ENCODE data around the gene CASR. TPM values are rescaled to one million over a fixed set of nuclear protein-coding genes. Genes with fewer than 3 reads are reported as not detected.

The CASR gene
- total and polyA plus RNA-seq, 11 donors = 0.02 TPM; not detected in 10

GRCh38 chr3:122299215-122299614, 115.7 kb downstream of the CASR start:
- Histone ChIP-seq H3K4me1 (peaks cover 0 to 18% (median 0%) of the 10 kb centered on the region in 12 donors), H3K36me3 (no peaks in the 10 kb centered on the region), H3K9me3 (peaks cover 0 to 15% (median 0%) of the 10 kb centered on the region in 12 donors), H3K4me3 (no peak overlapping the region), H3K27ac (no peak overlapping the region), H3K27me3 (no peaks in the 10 kb centered on the region)
- no peak for DNase-seq
- no peak for ATAC-seq
- intact Hi-C loops (cut with DNase I) = no loop called here
- no peak for TF ChIP-seq POLR2A (IDR thresholded peaks at IDR 0.05)
- TF ChIP-seq, protein P1, sequence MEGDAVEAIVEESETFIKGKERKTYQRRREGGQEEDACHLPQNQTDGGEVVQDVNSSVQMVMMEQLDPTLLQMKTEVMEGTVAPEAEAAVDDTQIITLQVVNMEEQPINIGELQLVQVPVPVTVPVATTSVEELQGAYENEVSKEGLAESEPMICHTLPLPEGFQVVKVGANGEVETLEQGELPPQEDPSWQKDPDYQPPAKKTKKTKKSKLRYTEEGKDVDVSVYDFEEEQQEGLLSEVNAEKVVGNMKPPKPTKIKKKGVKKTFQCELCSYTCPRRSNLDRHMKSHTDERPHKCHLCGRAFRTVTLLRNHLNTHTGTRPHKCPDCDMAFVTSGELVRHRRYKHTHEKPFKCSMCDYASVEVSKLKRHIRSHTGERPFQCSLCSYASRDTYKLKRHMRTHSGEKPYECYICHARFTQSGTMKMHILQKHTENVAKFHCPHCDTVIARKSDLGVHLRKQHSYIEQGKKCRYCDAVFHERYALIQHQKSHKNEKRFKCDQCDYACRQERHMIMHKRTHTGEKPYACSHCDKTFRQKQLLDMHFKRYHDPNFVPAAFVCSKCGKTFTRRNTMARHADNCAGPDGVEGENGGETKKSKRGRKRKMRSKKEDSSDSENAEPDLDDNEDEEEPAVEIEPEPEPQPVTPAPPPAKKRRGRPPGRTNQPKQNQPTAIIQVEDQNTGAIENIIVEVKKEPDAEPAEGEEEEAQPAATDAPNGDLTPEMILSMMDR (IDR thresholded peaks at IDR 0.05) = no peak

GRCh38 chr3:122299872-122300460, 116.5 kb downstream of the CASR start:
- Histone ChIP-seq H3K4me1 (peaks cover 0 to 11% (median 0%) of the 10 kb centered on the region in 12 donors), H3K27me3 (peaks cover 0 to 4% (median 0%) of the 10 kb centered on the region in 9 donors), H3K27ac (no peak overlapping the region), H3K9me3 (peaks cover 0 to 15% (median 0%) of the 10 kb centered on the region in 12 donors), H3K4me3 (no peak overlapping the region), H3K36me3 (no peaks in the 10 kb centered on the region)
- no peak for ATAC-seq
- no peak for DNase-seq
- WGBS, 4 donors = 77 to 82% (median 78%) methylated on average over 12 of the region's 12 CpGs
- TF ChIP-seq, protein P1 (IDR thresholded peaks at IDR 0.05) = peak in 9 of 12 donors; percentile 9 to 49 (median 29)
- no peak for TF ChIP-seq POLR2A (IDR thresholded peaks at IDR 0.05)
- intact Hi-C loops (cut with DNase I) = no loop called here

DNA sequence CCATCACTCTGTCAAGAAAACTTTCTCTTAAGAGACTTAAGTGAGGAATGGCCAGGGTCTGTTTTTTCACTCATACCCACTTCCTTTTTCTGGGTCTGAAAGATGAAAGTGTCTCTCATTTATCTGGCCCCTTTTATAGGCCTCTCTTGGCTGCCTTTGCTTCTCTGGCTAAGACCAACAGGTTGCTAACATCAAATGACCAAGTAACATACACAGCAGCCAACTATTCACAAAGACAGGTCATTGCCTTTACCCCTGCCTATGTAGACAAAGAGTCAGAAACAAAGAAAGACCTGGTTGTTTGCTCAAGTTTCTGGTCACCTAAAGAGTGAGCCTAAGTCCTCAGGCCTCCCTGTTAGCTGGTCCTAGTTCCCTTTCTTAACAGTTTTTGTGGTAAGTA, 117.6 kb downstream of the CASR start:
- H3K36me3 ChIP-seq = no peaks in the 10 kb centered on the region
- H3K27ac ChIP-seq = no peak overlapping the region
- H3K4me3 ChIP-seq = no peak overlapping the region
- DNase-seq (no peak), ATAC-seq (no peak)
- H3K27me3 ChIP-seq = peaks cover 0 to 4% (median 0%) of the 10 kb centered on the region in 9 donors
- H3K9me3 ChIP-seq = peaks cover 0 to 15% (median 0%) of the 10 kb centered on the region in 12 donors
- peaks cover 0 to 1% (median 0%) of the 10 kb centered on the region in 12 donors for H3K4me1 ChIP-seq
- TF ChIP-seq POLR2A (IDR thresholded peaks at IDR 0.05) = no peak
- TF ChIP-seq, protein P1 (IDR thresholded peaks at IDR 0.05) = no peak
- intact Hi-C loops (cut with DNase I) = no loop called here

GRCh38 chr3:122305818-122306621, 122.6 kb downstream of the CASR start:
- intact Hi-C loops (cut with DNase I) = no loop called here
- no peaks in the 10 kb centered on the region for H3K4me1 ChIP-seq
- peaks cover 0 to 2% (median 0%) of the 10 kb centered on the region in 12 donors for H3K9me3 ChIP-seq
- 22 to 34% (median 28%) methylated on average over 3 of the region's 3 CpGs for WGBS, 4 donors
- ATAC-seq (peak in 1 of 4 donors; percentile 34), DNase-seq (no peak)
- no peak overlapping the region for H3K4me3 ChIP-seq
- H3K27ac ChIP-seq = no peak overlapping the region
- no peaks in the 10 kb centered on the region for H3K36me3 ChIP-seq
- H3K27me3 ChIP-seq = peaks cover 0 to 8% (median 0%) of the 10 kb centered on the region in 9 donors
- TF ChIP-seq, protein P1 (IDR thresholded peaks at IDR 0.05) = peak in 1 of 12 donors; percentile 4
- TF ChIP-seq POLR2A (IDR thresholded peaks at IDR 0.05) = no peak

Measured in heart left ventricle (tissue), 16 donors.